Endothelial cell of umbilical vein (primary cell): Measurements from ENCODE around the gene PRCC. TPM values are rescaled to one million over a fixed set of nuclear protein-coding genes. Genes with fewer than 3 reads are reported as not detected.

ENCODE experiments used
- BruUV-seq: library from RNA; stranded (reverse); fragments of 400-500 nt; replicated peaks from 2 replicates; lab custom pipeline; 2021; lab: Mats Ljungman, UMichigan
- CTCF ChIA-PET: fragments of 300-600, 350-600 bp; sonication (Branson Sonifier 250); formaldehyde crosslinking; loops from one replicate; lab custom pipeline; 2021; ENCODE audit warnings: antibody characterized with exemption, inconsistent platforms; lab: Charles Lee
- POLR2A ChIA-PET: fragments of 300-600, 350-600 bp; sonication (Branson Sonifier 250); formaldehyde crosslinking; loops from one replicate; lab custom pipeline; 2021; ENCODE audit warnings: antibody characterized with exemption, inconsistent platforms; lab: Charles Lee
- DNase-seq: peaks from one replicate; pipeline ENCODE4 v3.0.0-alpha.2; 2011; ENCODE audit warnings: low read depth, low spot score
- FAIRE-seq: peaks from 2 replicates; lab custom pipeline; 2011; peaks lifted over from hg19 to GRCh38; lab: Jason Lieb, UNC
- H2AFZ ChIP-seq: 2 replicates; pipeline ENCODE4 v1.6.0; 2012; ENCODE audit warnings: low read depth, low read length, control low read depth, inconsistent platforms
- H3K27ac ChIP-seq: 2 replicates; pipeline ENCODE4 v1.5.1; 2011; ENCODE audit warnings: low read depth, mild to moderate bottlenecking, control low read depth, low read length, moderate library complexity; ENCODE audit not compliant: insufficient read depth
- H3K27me3 ChIP-seq, 2 experiments: 2 replicates each; pipeline versions ENCODE4 v1.6.0 to v1.6.1; 2011; ENCODE audit warnings: low read length in 2 of 2, mixed read lengths in 1 of 2; ENCODE audit not compliant: control insufficient read depth in 2 of 2, insufficient read depth in 2 of 2
- H3K36me3 ChIP-seq, 2 experiments: 2 replicates in 1 of 2; 3 replicates in 1 of 2; pipeline ENCODE4 v1.5.1; 2011; ENCODE audit warnings: low read length in 2 of 2, mild to moderate bottlenecking in 1 of 2, moderate library complexity in 1 of 2; ENCODE audit not compliant: control insufficient read depth in 2 of 2, insufficient read depth in 2 of 2; ENCODE audit errors: extremely low read depth in 1 of 2
- H3K4me1 ChIP-seq: 3 replicates; pipeline ENCODE4 v1.5.1; 2011; ENCODE audit warnings: mild to moderate bottlenecking, low read length; ENCODE audit not compliant: control insufficient read depth, insufficient read depth; ENCODE audit errors: extremely low read depth
- H3K4me2 ChIP-seq: 2 replicates; pipeline ENCODE4 v1.6.1; 2011; ENCODE audit warnings: low read length, control low read depth, mixed read lengths; ENCODE audit not compliant: insufficient read depth
- H3K4me3 ChIP-seq, 3 experiments: fragments of 200-600 bp in 1 of 3; sonication (generic), shearing (Covaris generic) in 1 of 3; replicated peaks in 1 of 3; 2 replicates each; pipeline ENCODE4 v1.5.1; 2011 to 2016; ENCODE audit warnings: control low read depth in 3 of 3, low read length in 3 of 3, mild to moderate bottlenecking in 2 of 3, inconsistent platforms in 1 of 3, low read depth in 1 of 3, moderate library complexity in 1 of 3; ENCODE audit not compliant: insufficient read depth in 1 of 3
- H3K79me2 ChIP-seq: 2 replicates; pipeline ENCODE4 v1.6.0; 2012; ENCODE audit warnings: low read length, inconsistent platforms; ENCODE audit not compliant: control insufficient read depth, insufficient read depth
- H3K9ac ChIP-seq: replicated peaks from 2 replicates; pipeline ENCODE3; 2011; ENCODE audit warnings: low read length, control low read depth; ENCODE audit not compliant: insufficient read depth; ENCODE audit errors: extremely low read depth
- H3K9me1 ChIP-seq: replicated peaks from 3 replicates; pipeline ENCODE4 v1.6.0; 2011; ENCODE audit warnings: mild to moderate bottlenecking, low read length; ENCODE audit not compliant: control insufficient read depth, insufficient read depth; ENCODE audit errors: extremely low read depth
- H3K9me3 ChIP-seq: replicated peaks from 2 replicates; pipeline ENCODE4 v1.5.1; 2012; ENCODE audit warnings: low read length, inconsistent platforms; ENCODE audit not compliant: control insufficient read depth, insufficient read depth
- H4K20me1 ChIP-seq: replicated peaks from 2 replicates; pipeline ENCODE3; 2011; ENCODE audit warnings: mild to moderate bottlenecking, low read length; ENCODE audit not compliant: control insufficient read depth, insufficient read depth; ENCODE audit errors: extremely low read depth
- EZH2 ChIP-seq: IDR thresholded peaks from 2 replicates; pipeline ENCODE4 v1.6.1; 2012; ENCODE audit warnings: borderline replicate concordance, low read depth, mild to moderate bottlenecking, moderate library complexity, low read length, inconsistent platforms; ENCODE audit not compliant: severe bottlenecking
- FOS ChIP-seq: IDR thresholded peaks from 2 replicates; pipeline ENCODE4 v1.6.1; 2011; ENCODE audit warnings: mild to moderate bottlenecking, low read length, moderate library complexity, borderline replicate concordance; ENCODE audit not compliant: insufficient read depth
- GATA2 ChIP-seq: IDR thresholded peaks from 2 replicates; pipeline ENCODE4 v1.7.0; 2011; ENCODE audit warnings: low read depth, mild to moderate bottlenecking, moderate library complexity, mixed read lengths, low read length; ENCODE audit not compliant: insufficient read length, insufficient read depth
- JUN ChIP-seq: IDR thresholded peaks from 2 replicates; pipeline ENCODE4 v1.6.1; 2011; ENCODE audit warnings: borderline replicate concordance, low read depth; ENCODE audit not compliant: insufficient read length, insufficient read depth
- MYC ChIP-seq: IDR thresholded peaks from one replicate; pipeline ENCODE4 v1.6.1; 2011; ENCODE audit warnings: mild to moderate bottlenecking, low read depth, low read length
- POLR2A ChIP-seq: IDR thresholded peaks from 2 replicates; pipeline ENCODE4 v1.6.1; 2012; ENCODE audit warnings: low read depth, mild to moderate bottlenecking, control low read depth, low read length
- POLR2AphosphoS5 ChIP-seq: IDR thresholded peaks from 2 replicates; pipeline ENCODE4 v1.6.1; 2012; ENCODE audit warnings: low read depth, mild to moderate bottlenecking, control low read depth, low read length, moderate library complexity; ENCODE audit not compliant: insufficient read depth
- dilution Hi-C: fragments of 300-500 bp; cut with MboI; formaldehyde crosslinking; loops from one replicate; pipeline ENCODE4 v1.15.0; 2019; ENCODE audit warnings: low sequenced_read_pairs; ENCODE audit not compliant: extremely low pct_ligation_motif_present
- intact Hi-C: fragments of 100-400 bp; cut with micrococcal nuclease; formaldehyde crosslinking; loops from one replicate; pipeline ENCODE4 v1.10.0; 2022
- polyA plus RNA-seq, 4 experiments: library from polyadenylated mRNA; depleted of rRNA in 3 of 4; stranded (reverse) in 3 of 4; unstranded in 1 of 4; fragments of >200 nt; gene quantifications; 2 replicates each; pipeline versions ENCODE4 v1.2.1 to v1.2.3, GENCODE V29; 2011 to 2012; ENCODE audit warnings: missing spikeins in 1 of 4
- total RNA-seq: library from RNA; stranded (reverse); gene quantifications from 2 replicates; pipeline ENCODE4 v1.2.3, GENCODE V29; 2021
- TF ChIP-seq, protein P1 (sequence below), 2 donors: IDR thresholded peaks; 1 replicate in 1 of 2; 2 replicates in 1 of 2; pipeline ENCODE4 v1.5.1; 2011; ENCODE audit warnings: low read length in 2 of 2, mild to moderate bottlenecking in 2 of 2, moderate library complexity in 2 of 2, control low read depth in 1 of 2, inconsistent platforms in 1 of 2, low read depth in 1 of 2; ENCODE audit not compliant: insufficient read depth in 1 of 2; ENCODE audit errors: extremely low read depth in 1 of 2
- TF ChIP-seq, protein P2 (sequence below): IDR thresholded peaks from 2 replicates; pipeline ENCODE4 v1.6.1; 2011; ENCODE audit not compliant: insufficient read depth, insufficient read length

The PRCC gene
- total and polyA plus RNA-seq, 2 donors (not counting 3 experiments of a cell fraction or from before 2014, with no cell fraction given) = 71.5 to 77.4 TPM

DNA sequence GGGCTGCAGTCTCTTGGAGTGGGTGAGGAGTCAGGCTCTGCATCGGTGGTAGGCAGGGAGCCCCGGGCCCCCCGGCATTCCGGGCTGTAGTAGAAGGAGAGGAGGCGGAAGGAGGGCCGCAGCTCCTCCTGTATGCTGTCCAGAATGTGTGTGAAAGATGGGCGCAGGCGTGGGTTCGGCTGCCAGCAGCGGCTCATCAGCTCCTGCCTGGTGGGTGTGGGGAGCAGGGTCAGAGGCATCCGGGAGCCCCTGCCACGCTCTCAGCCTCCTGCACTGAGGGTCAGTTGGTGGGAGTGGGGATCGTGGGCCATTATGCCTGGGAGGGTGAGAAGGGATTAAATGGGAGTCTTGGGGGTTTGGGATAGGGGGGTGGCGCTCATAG, 73.6 kb downstream of the PRCC start:
- FAIRE-seq = no peak
- no peak overlapping the region for H3K4me2 ChIP-seq

DNA sequence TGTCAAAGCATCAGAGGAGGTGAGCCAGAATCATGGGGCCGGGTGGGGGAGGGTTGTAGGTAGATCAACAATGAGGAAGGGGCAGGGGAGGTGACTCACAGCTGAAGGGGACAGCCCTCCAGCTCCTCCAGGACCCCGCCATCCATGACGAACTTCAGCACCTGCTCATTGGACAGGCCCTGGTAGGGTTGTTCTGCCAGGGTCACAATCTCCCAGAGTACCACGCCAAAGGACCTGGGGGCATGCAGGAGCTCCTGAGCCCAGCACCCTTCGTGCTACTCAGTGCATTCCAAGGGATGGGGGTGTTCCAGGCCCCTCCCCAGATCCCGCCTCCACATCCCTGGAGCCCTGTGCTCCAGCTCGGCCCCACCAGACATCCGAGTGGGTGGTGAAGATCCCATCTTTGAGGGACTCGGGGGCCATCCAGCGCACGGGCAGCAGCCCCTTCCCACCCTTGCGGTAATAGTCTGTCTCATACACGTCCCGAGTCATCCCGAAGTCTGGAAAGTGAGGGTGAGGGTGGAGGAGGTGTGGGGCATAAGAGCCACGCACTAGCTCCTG, 74.0 kb downstream of the PRCC start:
- intact Hi-C loops = no loop called here
- CTCF ChIA-PET = interaction anchor here (0.7 to 2.0 kb wide), 6 partner anchors 9 to 86 kb away, joined by 3 to 15 read pairs (median 6); no protein-coding TSS in a partner anchor

More for the DNA sequence above, 73.6 kb downstream of the PRCC start:
- no peak for DNase-seq
- ChIA-PET POLR2A (no interaction called here), CTCF (interaction anchor here (0.7 to 2.0 kb wide), 6 partner anchors 10 to 87 kb away, joined by 3 to 15 read pairs (median 6); no protein-coding TSS in a partner anchor)
- intact Hi-C loops (no loop called here), dilution Hi-C loops (no loop called here)
- no peak overlapping the region for H3K9ac ChIP-seq
- H3K9me3 ChIP-seq = no peaks in the 10 kb centered on the region
- TF ChIP-seq EZH2 (no peak), FOS (no peak), POLR2A (no peak)
- TF ChIP-seq, protein P1, sequence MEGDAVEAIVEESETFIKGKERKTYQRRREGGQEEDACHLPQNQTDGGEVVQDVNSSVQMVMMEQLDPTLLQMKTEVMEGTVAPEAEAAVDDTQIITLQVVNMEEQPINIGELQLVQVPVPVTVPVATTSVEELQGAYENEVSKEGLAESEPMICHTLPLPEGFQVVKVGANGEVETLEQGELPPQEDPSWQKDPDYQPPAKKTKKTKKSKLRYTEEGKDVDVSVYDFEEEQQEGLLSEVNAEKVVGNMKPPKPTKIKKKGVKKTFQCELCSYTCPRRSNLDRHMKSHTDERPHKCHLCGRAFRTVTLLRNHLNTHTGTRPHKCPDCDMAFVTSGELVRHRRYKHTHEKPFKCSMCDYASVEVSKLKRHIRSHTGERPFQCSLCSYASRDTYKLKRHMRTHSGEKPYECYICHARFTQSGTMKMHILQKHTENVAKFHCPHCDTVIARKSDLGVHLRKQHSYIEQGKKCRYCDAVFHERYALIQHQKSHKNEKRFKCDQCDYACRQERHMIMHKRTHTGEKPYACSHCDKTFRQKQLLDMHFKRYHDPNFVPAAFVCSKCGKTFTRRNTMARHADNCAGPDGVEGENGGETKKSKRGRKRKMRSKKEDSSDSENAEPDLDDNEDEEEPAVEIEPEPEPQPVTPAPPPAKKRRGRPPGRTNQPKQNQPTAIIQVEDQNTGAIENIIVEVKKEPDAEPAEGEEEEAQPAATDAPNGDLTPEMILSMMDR (IDR thresholded peaks at IDR 0.05; ENCODE audit: extremely low read depth in 1 of 2, insufficient read depth in 1 of 2, low read depth in 1 of 2, low read length in 2 of 2) = no peak
- H3K27ac ChIP-seq = no peak overlapping the region
- no peaks in the 10 kb centered on the region for H3K36me3 ChIP-seq
- H3K79me2 ChIP-seq = no peaks in the 10 kb centered on the region
- H3K4me3 ChIP-seq = no peak overlapping the region
- no peaks in the 10 kb centered on the region for H4K20me1 ChIP-seq
- no peak overlapping the region for H2AFZ ChIP-seq
- BruUV-seq = no TSS peak
- peaks cover 33% of the 10 kb centered on the region for H3K4me1 ChIP-seq
- H3K9me1 ChIP-seq = no peaks in the 10 kb centered on the region
- peaks cover 28 to 43% of the 10 kb centered on the region in 2 experiments for H3K27me3 ChIP-seq

More for the DNA sequence above, 74.0 kb downstream of the PRCC start:
- dilution Hi-C loops = no loop called here
- Histone ChIP-seq H4K20me1 (no peaks in the 10 kb centered on the region), H3K4me1 (peaks cover 36% of the 10 kb centered on the region), H3K9ac (no peak overlapping the region), H3K27me3 (peaks cover 33 to 45% of the 10 kb centered on the region in 2 experiments), H3K79me2 (no peaks in the 10 kb centered on the region), H3K9me3 (no peaks in the 10 kb centered on the region), H3K4me3 (no peak overlapping the region), H3K36me3 (no peaks in the 10 kb centered on the region), H2AFZ (no peak overlapping the region), H3K27ac (no peak overlapping the region), H3K4me2 (no peak overlapping the region), H3K9me1 (no peaks in the 10 kb centered on the region)
- no peak for FAIRE-seq
- no TSS peak for BruUV-seq
- no peak for DNase-seq
- POLR2A ChIA-PET = no interaction called here
- TF ChIP-seq POLR2AphosphoS5 (no peak), JUN (no peak), MYC (no peak), FOS (no peak), EZH2 (no peak), POLR2A (no peak), GATA2 (no peak)
- TF ChIP-seq, protein P1 (IDR thresholded peaks at IDR 0.05; ENCODE audit: extremely low read depth in 1 of 2, insufficient read depth in 1 of 2, low read depth in 1 of 2, low read length in 2 of 2) = no peak
- TF ChIP-seq, protein P2, sequence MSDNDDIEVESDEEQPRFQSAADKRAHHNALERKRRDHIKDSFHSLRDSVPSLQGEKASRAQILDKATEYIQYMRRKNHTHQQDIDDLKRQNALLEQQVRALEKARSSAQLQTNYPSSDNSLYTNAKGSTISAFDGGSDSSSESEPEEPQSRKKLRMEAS = no peak
